SJSA1 (cell line): ENCODE measurements around the gene DLGAP1. TPM values are rescaled to one million over a fixed set of nuclear protein-coding genes. Genes with fewer than 3 reads are reported as not detected.
"Not testable (repeated sequence)": the region's sequence is repeated elsewhere in the genome, so short reads cannot be mapped to it uniquely, and the experiment has no call there.

Source experiments
- DNase-seq, 2 experiments: peaks; one replicate each; pipeline ENCODE4 v3.0.0-alpha.2; 2015 to 2020; ENCODE audit warnings: low spot score in 2 of 2, low read depth in 1 of 2
- H3K27ac ChIP-seq: fragments of 250-450 bp; sonication (Bioruptor Pico); 2 replicates; pipeline ENCODE4 v1.5.1; 2020; ENCODE audit warnings: mild to moderate bottlenecking, moderate library complexity
- H3K27me3 ChIP-seq: fragments of 250-450 bp; sonication (Bioruptor Pico); replicated peaks from 2 replicates; pipeline ENCODE4 v1.5.1; 2020; ENCODE audit warnings: mild to moderate bottlenecking, moderate library complexity
- H3K36me3 ChIP-seq: fragments of 250-450 bp; sonication (Bioruptor Pico); 2 replicates; pipeline ENCODE4 v1.5.1; 2020; ENCODE audit warnings: mild to moderate bottlenecking
- H3K4me1 ChIP-seq: fragments of 250-450 bp; sonication (Bioruptor Pico); replicated peaks from 2 replicates; pipeline ENCODE4 v1.6.1; 2021; ENCODE audit warnings: mild to moderate bottlenecking
- H3K4me3 ChIP-seq: fragments of 250-450 bp; sonication (Bioruptor Pico); 2 replicates; pipeline ENCODE4 v1.5.1; 2020; ENCODE audit warnings: mild to moderate bottlenecking
- H3K9me3 ChIP-seq: fragments of 250-450 bp; sonication (Bioruptor Pico); replicated peaks from 2 replicates; pipeline ENCODE4 v1.5.1; 2020; ENCODE audit warnings: mild to moderate bottlenecking
- total RNA-seq: library from RNA; depleted of rRNA; stranded (reverse); fragments of >200 nt; shearing (Covaris generic); gene quantifications from 2 replicates; pipeline ENCODE4 v1.2.3, GENCODE V29; 2014

Gene DLGAP1
- total RNA-seq, 1 experiment from 2014 or later: not detected

GRCh38 chr18:4077721-4078120 lies 377.4 kb downstream of the DLGAP1 start:
- no peaks in the 10 kb centered on the region for H3K4me1 ChIP-seq
- no peaks in the 10 kb centered on the region for H3K36me3 ChIP-seq
- no peak overlapping the region for H3K27ac ChIP-seq
- H3K27me3 ChIP-seq: no peaks in the 10 kb centered on the region; the same call in 1 of the 2 replicates
- DNase-seq: no peak
- no peak overlapping the region for H3K4me3 ChIP-seq
- no peaks in the 10 kb centered on the region for H3K9me3 ChIP-seq

GRCh38 chr18:4077204-4077603 lies 377.9 kb downstream of the DLGAP1 start:
- H3K9me3 ChIP-seq: no peaks in the 10 kb centered on the region
- no peaks in the 10 kb centered on the region for H3K4me1 ChIP-seq
- no peak overlapping the region for H3K4me3 ChIP-seq
- no peak overlapping the region for H3K27ac ChIP-seq
- no peak for DNase-seq
- H3K36me3 ChIP-seq: no peaks in the 10 kb centered on the region
- H3K27me3 ChIP-seq: no peaks in the 10 kb centered on the region; the same call in 1 of the 2 replicates

- Histone ChIP-seq H3K27ac (no peak overlapping the region), H3K4me1 (no peaks in the 10 kb centered on the region), H3K36me3 (no peaks in the 10 kb centered on the region), H3K9me3 (no peaks in the 10 kb centered on the region), H3K4me3 (no peak overlapping the region), H3K27me3 (no peaks in the 10 kb centered on the region; the same call in 1 of the 2 replicates)
- DNase-seq: no peak
Measured at GRCh38 chr18:4074647-4075046, 380.5 kb downstream of the DLGAP1 start.

- Histone ChIP-seq H3K9me3 (no peaks in the 10 kb centered on the region; the same call in 1 of the 2 replicates), H3K4me1 (no peaks in the 10 kb centered on the region), H3K27ac (no peak overlapping the region), H3K27me3 (no peaks in the 10 kb centered on the region), H3K36me3 (no peaks in the 10 kb centered on the region), H3K4me3 (no peak overlapping the region)
- no peak for DNase-seq
Measured at GRCh38 chr18:4069183-4069582, 385.9 kb downstream of the DLGAP1 start.

GRCh38 chr18:4068552-4069158 lies 386.5 kb downstream of the DLGAP1 start:
- DNase-seq: peak in 1 of 2 experiments; percentile 7
- H3K36me3 ChIP-seq: no peaks in the 10 kb centered on the region
- no peaks in the 10 kb centered on the region for H3K4me1 ChIP-seq
- H3K27me3 ChIP-seq: no peaks in the 10 kb centered on the region
- no peak overlapping the region for H3K4me3 ChIP-seq
- H3K27ac ChIP-seq: no peak overlapping the region
- no peaks in the 10 kb centered on the region; the same call in 1 of the 2 replicates for H3K9me3 ChIP-seq

GRCh38 chr18:4063545-4063944 lies 391.6 kb downstream of the DLGAP1 start:
- no peak for DNase-seq
- H3K27ac ChIP-seq: no peak overlapping the region
- no peaks in the 10 kb centered on the region for H3K4me1 ChIP-seq
- no peak overlapping the region for H3K4me3 ChIP-seq
- no peaks in the 10 kb centered on the region for H3K36me3 ChIP-seq
- H3K9me3 ChIP-seq: no peaks in the 10 kb centered on the region; the same call in 1 of the 2 replicates
- no peaks in the 10 kb centered on the region for H3K27me3 ChIP-seq

- H3K27ac ChIP-seq: no peak overlapping the region
- no peak overlapping the region for H3K4me3 ChIP-seq
- H3K4me1 ChIP-seq: no peaks in the 10 kb centered on the region
- H3K9me3 ChIP-seq: no peaks in the 10 kb centered on the region; the same call in 1 of the 2 replicates
- DNase-seq: no peak
- H3K27me3 ChIP-seq: no peaks in the 10 kb centered on the region
- no peaks in the 10 kb centered on the region for H3K36me3 ChIP-seq
Measured at GRCh38 chr18:4060427-4061281, 394.5 kb downstream of the DLGAP1 start.

- Histone ChIP-seq H3K4me3 (no peak overlapping the region), H3K4me1 (no peaks in the 10 kb centered on the region), H3K9me3 (no peaks in the 10 kb centered on the region; the same call in 1 of the 2 replicates), H3K27ac (no peak overlapping the region), H3K36me3 (no peaks in the 10 kb centered on the region), H3K27me3 (no peaks in the 10 kb centered on the region)
- DNase-seq: no peak
Measured at GRCh38 chr18:4058179-4058578, 396.9 kb downstream of the DLGAP1 start.

GRCh38 chr18:4040391-4041092 lies 414.6 kb downstream of the DLGAP1 start:
- Histone ChIP-seq H3K9me3 (no peaks in the 10 kb centered on the region), H3K27ac (no peak overlapping the region), H3K4me3 (no peak overlapping the region), H3K27me3 (no peaks in the 10 kb centered on the region), H3K36me3 (no peaks in the 10 kb centered on the region), H3K4me1 (no peaks in the 10 kb centered on the region)
- no peak for DNase-seq

GRCh38 chr18:4035521-4035920 lies 419.6 kb downstream of the DLGAP1 start:
- H3K4me3 ChIP-seq: no peak overlapping the region
- no peak overlapping the region for H3K27ac ChIP-seq
- H3K4me1 ChIP-seq: no peaks in the 10 kb centered on the region
- H3K9me3 ChIP-seq: no peaks in the 10 kb centered on the region
- no peaks in the 10 kb centered on the region for H3K27me3 ChIP-seq
- no peak for DNase-seq
- no peaks in the 10 kb centered on the region for H3K36me3 ChIP-seq

- not testable (repeated sequence) for DNase-seq, H3K4me3 ChIP-seq, H3K36me3 ChIP-seq
Measured at GRCh38 chr18:4034815-4035214, 420.3 kb downstream of the DLGAP1 start.

GRCh38 chr18:4026542-4026941 lies 428.6 kb downstream of the DLGAP1 start:
- H3K27me3 ChIP-seq: no peaks in the 10 kb centered on the region; the same call in 1 of the 2 replicates
- H3K36me3 ChIP-seq: no peaks in the 10 kb centered on the region
- no peak overlapping the region for H3K4me3 ChIP-seq
- H3K4me1 ChIP-seq: no peaks in the 10 kb centered on the region
- no peaks in the 10 kb centered on the region for H3K9me3 ChIP-seq
- H3K27ac ChIP-seq: no peak overlapping the region
- DNase-seq: no peak

More at GRCh38 chr18:4034815-4035214, 420.3 kb downstream of the DLGAP1 start:
- not testable (repeated sequence) for H3K27ac ChIP-seq, H3K27me3 ChIP-seq, H3K9me3 ChIP-seq, H3K4me1 ChIP-seq

- Histone ChIP-seq H3K36me3 (no peaks in the 10 kb centered on the region), H3K27ac (no peak overlapping the region), H3K27me3 (peaks cover 4% of the 10 kb centered on the region; the same call in 1 of the 2 replicates), H3K4me1 (no peaks in the 10 kb centered on the region), H3K4me3 (no peak overlapping the region), H3K9me3 (no peaks in the 10 kb centered on the region)
- DNase-seq: no peak
Measured at GRCh38 chr18:4024702-4025101, 430.4 kb downstream of the DLGAP1 start.

- H3K4me1 ChIP-seq, H3K9me3 ChIP-seq, DNase-seq, H3K27ac ChIP-seq, H3K27me3 ChIP-seq, H3K4me3 ChIP-seq, H3K36me3 ChIP-seq: not testable (repeated sequence)
Measured at GRCh38 chr18:4022749-4023148, 432.4 kb downstream of the DLGAP1 start.
